Measurements from ENCODE around the gene TNFRSF8. TPM values are rescaled to one million over a fixed set of nuclear protein-coding genes. Genes with fewer than 3 reads are reported as not detected.

The TNFRSF8 gene
- total RNA-seq (2016; rRNA removed; fragmentation: Illumina TruSeq; extraction: Trizol) (not detected in 2 replicates), polyA plus RNA-seq (2011; rRNA removed) (not detected in 2 replicates), polyA minus RNA-seq (2011; rRNA and poly(A)+ RNA removed; ENCODE audit: low replicate concordance) (0.30 TPM in 1 of 2 replicates, not detected in the other), Bru-seq, nascent RNA (percentile 12 among the genes with signal in this experiment), BruChase-seq, experiment 1, labeled RNA remaining after a 6-hour chase (percentile 10 among the genes with signal in this experiment), BruChase-seq, experiment 2, labeled RNA remaining after a 2-hour chase (percentile 14 among the genes with signal in this experiment)
- total RNA-seq (2016; cell fraction: cytosol; rRNA removed; fragmentation: Illumina TruSeq; extraction: Trizol; ENCODE audit: low read depth), result not detected in 2 replicates
- not detected in 2 replicates for total RNA-seq (2016; cell fraction: insoluble cytoplasmic fraction; rRNA removed; fragmentation: Illumina TruSeq; extraction: Trizol)
- not detected in 2 replicates for total RNA-seq (2016; cell fraction: membrane; rRNA removed; fragmentation: Illumina TruSeq; extraction: Trizol)
- not detected in 2 replicates for total RNA-seq (2016; cell fraction: nucleus; rRNA removed; fragmentation: Illumina TruSeq; extraction: Trizol)
- not detected in 2 replicates for polyA plus RNA-seq (2011; cell fraction: cytosol; rRNA removed)
- not detected in 2 replicates for polyA plus RNA-seq (2011; cell fraction: nucleus; rRNA removed)
- not detected in 2 replicates for polyA plus RNA-seq (2012)
- not detected in 2 replicates for polyA plus RNA-seq (2016; cell fraction: cytosol; fragmentation: Illumina TruSeq; extraction: Trizol; ENCODE audit: low read depth)
- polyA plus RNA-seq (2016; cell fraction: insoluble cytoplasmic fraction; fragmentation: Illumina TruSeq; extraction: Trizol; ENCODE audit: low read depth), result not detected in 2 replicates
- not detected in 2 replicates for polyA plus RNA-seq (2016; cell fraction: membrane; fragmentation: Illumina TruSeq; extraction: Trizol; ENCODE audit: low read depth)
- not detected in 2 replicates for polyA plus RNA-seq (2016; cell fraction: nucleus; fragmentation: Illumina TruSeq; extraction: Trizol; ENCODE audit: insufficient read depth, low read depth)
- not detected in 2 replicates for polyA minus RNA-seq (2011; cell fraction: cytosol; rRNA and poly(A)+ RNA removed)
- not detected in 2 replicates for polyA minus RNA-seq (2011; cell fraction: nucleus; rRNA and poly(A)+ RNA removed)
- long read RNA-seq, experiment 1, result 0 reads
- long read RNA-seq, experiment 2, result 0 reads

DNA sequence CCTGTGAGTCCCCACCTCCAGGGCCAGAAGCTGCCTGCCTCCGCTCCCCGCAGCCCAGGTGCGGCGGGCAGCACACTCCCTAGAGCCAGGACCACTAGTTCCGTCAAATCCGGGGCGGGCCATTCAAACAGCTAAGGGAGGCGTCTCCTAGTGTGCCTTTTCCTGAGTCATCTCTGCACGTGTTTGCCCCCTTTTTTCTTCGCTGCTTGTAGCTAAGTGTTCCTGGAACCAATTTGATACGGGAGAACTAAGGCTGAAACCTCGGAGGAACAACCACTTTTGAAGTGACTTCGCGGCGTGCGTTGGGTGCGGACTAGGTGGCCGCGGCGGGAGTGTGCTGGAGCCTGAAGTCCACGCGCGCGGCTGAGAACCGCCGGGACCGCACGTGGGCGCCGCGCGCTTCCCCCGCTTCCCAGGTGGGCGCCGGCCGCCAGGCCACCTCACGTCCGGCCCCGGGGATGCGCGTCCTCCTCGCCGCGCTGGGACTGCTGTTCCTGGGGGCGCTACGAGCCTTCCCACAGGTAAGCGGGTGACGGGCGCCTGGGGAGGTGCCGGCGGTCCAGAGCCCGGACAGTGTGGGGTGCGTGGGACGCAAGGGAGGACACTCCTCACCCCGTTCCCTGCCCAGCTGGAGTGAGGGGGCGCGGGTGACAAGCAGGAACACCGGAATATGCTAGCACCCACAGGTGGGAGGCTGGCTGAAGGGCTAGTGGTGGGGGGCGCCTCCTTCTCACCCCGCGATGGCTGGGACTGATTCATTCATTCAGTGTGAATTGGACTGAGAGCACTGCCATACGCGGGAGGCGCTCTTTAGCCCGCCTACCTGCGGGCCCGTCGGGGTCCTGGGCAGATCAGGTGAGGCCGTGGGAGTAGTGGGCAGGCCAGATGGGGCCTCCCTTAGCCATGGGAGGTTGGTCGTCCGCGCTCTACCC is at the start of gene TNFRSF8:
TSS of gene TNFRSF8 (plus strand) at position 163 of the 932 bp plus-strand sequence. CDS start at position 459, 296 bp downstream.
- FAIRE-seq (no peak), ATAC-seq (no peak; the same call in 2 of the 3 replicates), DNase-seq (ENCODE audit: low spot score) (no peak)
- no TSS peak for BruUV-seq (replicated peaks)
- H3K9ac ChIP-seq (ENCODE audit: insufficient read depth, low read depth, low read length), result no peak within 1 kb of the TSS
- ChIA-PET POLR2A (no interaction called here), CTCF (ENCODE audit: low intra/inter-chr PET ratio, low total read pairs) (no interaction called here)
- no peaks in the 10 kb centered on the region for H3K36me3 ChIP-seq (replicated peaks in 1 of 2; ENCODE audit: control insufficient read depth in 1 of 2, insufficient read depth in 2 of 2, low read length in 2 of 2)
- no peaks in the 10 kb centered on the region for H4K20me1 ChIP-seq (ENCODE audit: insufficient read depth, low read length)
- H3K9me3 ChIP-seq (ENCODE audit: low read length), result no peaks in the 10 kb centered on the region
- WGBS (ENCODE audit: low lambda C conversion rate), result 23% methylated on average over 37 of the region's 72 CpGs
- no peaks in the 10 kb centered on the region for H3K79me2 ChIP-seq (ENCODE audit: insufficient read depth, low read length)
- no peaks in the 10 kb centered on the region for H3K4me1 ChIP-seq (ENCODE audit: insufficient read depth, low read length)
- H3K4me3 ChIP-seq (replicated peaks in 1 of 3; ENCODE audit: insufficient read depth in 1 of 3, low read depth in 2 of 3, low read length in 3 of 3), result no peak within 1 kb of the TSS
- in situ Hi-C loops (cut with HindIII; ENCODE audit: extremely low pct_ligation_motif_present, low pct_unique_long_range_greater_than_20kb), result no loop called here
- no peak within 1 kb of the TSS for H3K4me2 ChIP-seq (ENCODE audit: low read depth, low read length)
- no peak within 1 kb of the TSS for H2AFZ ChIP-seq (ENCODE audit: low read length)
- H3K27me3 ChIP-seq (ENCODE audit: control insufficient read depth in 1 of 2, insufficient read depth in 2 of 2, low read length in 2 of 2), result peaks cover 5 to 52% of the 10 kb centered on the region in 2 experiments
- H3K27ac ChIP-seq (ENCODE audit: extremely low read length, insufficient read depth, low read length), result no peak within 1 kb of the TSS
- intact Hi-C loops (cut with micrococcal nuclease; ENCODE audit: unreplicated experiment), result no loop called here
- TF ChIP-seq KDM5B (CRISPR knock-in tag; IDR thresholded peaks at IDR 0.05; ENCODE audit: borderline replicate concordance) (no peak), ZNF780A (CRISPR knock-in tag; IDR thresholded peaks at IDR 0.05) (no peak), MAFK (conservative IDR thresholded peaks at IDR 0.05 in 1 of 2, IDR thresholded peaks at IDR 0.05 in 1 of 2; ENCODE audit: low read length in 2 of 2) (no peak), POLR2A (IDR thresholded peaks at IDR 0.05; ENCODE audit: insufficient read depth in 1 of 2, low read depth in 2 of 2, low read length in 2 of 2) (no peak), ZNF572 (CRISPR knock-in tag; IDR thresholded peaks at IDR 0.05) (no peak), SUZ12 (IDR thresholded peaks at IDR 0.05; ENCODE audit: low read depth, low read length) (no peak), NFKB2 (CRISPR knock-in tag; IDR thresholded peaks at IDR 0.05; ENCODE audit: borderline replicate concordance) (no peak)
- TF ChIP-seq, protein P1, sequence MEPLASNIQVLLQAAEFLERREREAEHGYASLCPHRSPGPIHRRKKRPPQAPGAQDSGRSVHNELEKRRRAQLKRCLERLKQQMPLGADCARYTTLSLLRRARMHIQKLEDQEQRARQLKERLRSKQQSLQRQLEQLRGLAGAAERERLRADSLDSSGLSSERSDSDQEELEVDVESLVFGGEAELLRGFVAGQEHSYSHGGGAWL (CRISPR knock-in tag; IDR thresholded peaks at IDR 0.05), result no peak
- TF ChIP-seq, protein P2, sequence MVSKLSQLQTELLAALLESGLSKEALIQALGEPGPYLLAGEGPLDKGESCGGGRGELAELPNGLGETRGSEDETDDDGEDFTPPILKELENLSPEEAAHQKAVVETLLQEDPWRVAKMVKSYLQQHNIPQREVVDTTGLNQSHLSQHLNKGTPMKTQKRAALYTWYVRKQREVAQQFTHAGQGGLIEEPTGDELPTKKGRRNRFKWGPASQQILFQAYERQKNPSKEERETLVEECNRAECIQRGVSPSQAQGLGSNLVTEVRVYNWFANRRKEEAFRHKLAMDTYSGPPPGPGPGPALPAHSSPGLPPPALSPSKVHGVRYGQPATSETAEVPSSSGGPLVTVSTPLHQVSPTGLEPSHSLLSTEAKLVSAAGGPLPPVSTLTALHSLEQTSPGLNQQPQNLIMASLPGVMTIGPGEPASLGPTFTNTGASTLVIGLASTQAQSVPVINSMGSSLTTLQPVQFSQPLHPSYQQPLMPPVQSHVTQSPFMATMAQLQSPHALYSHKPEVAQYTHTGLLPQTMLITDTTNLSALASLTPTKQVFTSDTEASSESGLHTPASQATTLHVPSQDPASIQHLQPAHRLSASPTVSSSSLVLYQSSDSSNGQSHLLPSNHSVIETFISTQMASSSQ (IDR thresholded peaks at IDR 0.05; ENCODE audit: low read depth), result no peak
- TF ChIP-seq, protein P2 (CRISPR knock-in tag; IDR thresholded peaks at IDR 0.05; ENCODE audit: borderline replicate concordance), result no peak
- TF ChIP-seq, protein P3, sequence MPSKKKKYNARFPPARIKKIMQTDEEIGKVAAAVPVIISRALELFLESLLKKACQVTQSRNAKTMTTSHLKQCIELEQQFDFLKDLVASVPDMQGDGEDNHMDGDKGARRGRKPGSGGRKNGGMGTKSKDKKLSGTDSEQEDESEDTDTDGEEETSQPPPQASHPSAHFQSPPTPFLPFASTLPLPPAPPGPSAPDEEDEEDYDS (CRISPR knock-in tag; IDR thresholded peaks at IDR 0.05), result no peak
